ENCODE measurements around the gene ALDH1A3. TPM values are rescaled to one million over a fixed set of nuclear protein-coding genes. Genes with fewer than 3 reads are reported as not detected.

ALDH1A3 gene
- total RNA-seq, 1 experiment from 2014 or later = 248 TPM

DNA sequence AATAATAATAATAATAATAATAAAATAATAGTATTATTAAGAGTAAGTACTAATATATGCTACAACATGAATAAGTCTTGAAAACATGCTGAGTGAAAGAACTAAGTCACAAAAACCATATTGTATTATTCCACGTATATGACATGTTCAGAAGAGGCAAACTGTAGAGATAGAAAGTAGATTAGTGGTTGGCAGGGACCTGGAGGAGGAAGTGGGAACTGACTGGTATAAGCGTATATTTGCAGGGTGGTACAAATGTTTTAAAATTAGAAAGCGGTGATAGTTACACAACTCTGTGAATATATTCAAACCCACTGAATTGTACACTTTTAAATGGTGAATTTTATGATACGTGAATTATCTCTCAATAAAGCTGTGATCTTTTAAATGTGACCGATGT is 72.3 kb downstream of the ALDH1A3 start:
- no peaks in the 10 kb centered on the region for H3K9me3 ChIP-seq (ENCODE audit: control insufficient read depth in 1 of 2, insufficient read depth in 1 of 2, low read depth in 1 of 2, low read length in 2 of 2)
- no peak for TF ChIP-seq EGR1 (IDR thresholded peaks at IDR 0.05; ENCODE audit: low read depth)
- TF ChIP-seq EZH2 (IDR thresholded peaks at IDR 0.05) = no peak
- TF ChIP-seq SRF (IDR thresholded peaks at IDR 0.05; ENCODE audit: low read depth) = no peak
- no peak for TF ChIP-seq EZH2phosphoT487 (IDR thresholded peaks at IDR 0.05; ENCODE audit: borderline replicate concordance)
- no peak for TF ChIP-seq CEBPB (IDR thresholded peaks at IDR 0.05; ENCODE audit: low read depth)
- TF ChIP-seq, protein P1, sequence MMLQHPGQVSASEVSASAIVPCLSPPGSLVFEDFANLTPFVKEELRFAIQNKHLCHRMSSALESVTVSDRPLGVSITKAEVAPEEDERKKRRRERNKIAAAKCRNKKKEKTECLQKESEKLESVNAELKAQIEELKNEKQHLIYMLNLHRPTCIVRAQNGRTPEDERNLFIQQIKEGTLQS (IDR thresholded peaks at IDR 0.05) = no peak
- no peak for TF ChIP-seq TCF7L2 (IDR thresholded peaks at IDR 0.05; ENCODE audit: borderline replicate concordance, extremely low read depth, insufficient read depth, insufficient read length)
- no peak for TF ChIP-seq FOSL1 (IDR thresholded peaks at IDR 0.05; ENCODE audit: low read depth)
- no peak for TF ChIP-seq ZNF274 (IDR thresholded peaks at IDR 0.05; ENCODE audit: low read depth, low read length)
- ChIA-PET POLR2A (no interaction called here), RAD21 (ENCODE audit: low non-redundant PET in 1 of 2, low total read pairs in 2 of 2, uncharacterized antibody in 2 of 2, unreplicated experiment in 2 of 2) (no interaction called here), CTCF (no interaction called here)
- no peak for ATAC-seq
- no peak overlapping the region for H3K4me3 ChIP-seq (replicated peaks in 1 of 2; ENCODE audit: low read depth in 1 of 2, low read length in 2 of 2)
- H3K9me2 ChIP-seq (ENCODE audit: insufficient read depth) = no peaks in the 10 kb centered on the region
- H3K36me3 ChIP-seq (ENCODE audit: control insufficient read depth in 1 of 2, insufficient read depth in 2 of 2, low read length in 2 of 2) = no peaks in the 10 kb centered on the region
- no peak overlapping the region for H2AFZ ChIP-seq (ENCODE audit: low read depth, low read length, poor library complexity, severe bottlenecking)
- no peak overlapping the region for H3K27ac ChIP-seq (ENCODE audit: low read depth, low read length)
- no TSS peak for BruUV-seq (replicated peaks)
- H3K9ac ChIP-seq (ENCODE audit: low read length) = no peak overlapping the region
- no peak overlapping the region for H3K4me2 ChIP-seq (ENCODE audit: low read length)
- intact Hi-C loops (cut with micrococcal nuclease) = no loop called here
- no peaks in the 10 kb centered on the region for H4K20me1 ChIP-seq (ENCODE audit: insufficient read depth)
- H3K4me1 ChIP-seq (ENCODE audit: control insufficient read depth in 1 of 2, insufficient read depth in 2 of 2, low read length in 2 of 2) = no peaks in the 10 kb centered on the region
- peaks cover 6% of the 10 kb centered on the region for H3K79me2 ChIP-seq (ENCODE audit: insufficient read depth, low read length)
- H3K27me3 ChIP-seq (ENCODE audit: insufficient read depth, low read length) = no peaks in the 10 kb centered on the region
- DNase-seq (ENCODE audit: low read depth, low spot score) = no peak

DNA sequence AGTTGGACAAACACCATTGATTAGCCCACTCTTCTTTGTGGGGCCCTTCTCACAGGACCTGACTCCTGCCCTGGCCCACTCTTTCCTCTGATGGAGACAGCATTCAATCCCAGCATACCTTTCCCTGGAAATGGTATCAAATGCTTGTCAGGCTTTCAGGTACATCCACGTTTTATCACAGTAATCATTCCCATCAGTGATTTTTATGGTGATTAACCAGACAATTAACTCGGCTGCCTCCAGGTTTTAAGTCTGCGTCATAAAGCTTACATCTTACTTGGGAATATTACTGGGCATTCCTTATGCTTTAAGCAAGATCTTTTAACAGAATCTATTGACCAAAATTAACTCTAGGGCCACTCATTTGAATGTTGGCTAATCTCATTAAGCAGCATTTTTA is 72.9 kb downstream of the ALDH1A3 start:
- BruUV-seq (replicated peaks) = no TSS peak
- ATAC-seq (no peak), DNase-seq (ENCODE audit: low read depth, low spot score) (no peak)
- ChIA-PET CTCF (no interaction called here), POLR2A (no interaction called here), RAD21 (ENCODE audit: low non-redundant PET in 1 of 2, low total read pairs in 2 of 2, uncharacterized antibody in 2 of 2, unreplicated experiment in 2 of 2) (no interaction called here)
- no peaks in the 10 kb centered on the region for H3K4me1 ChIP-seq (ENCODE audit: control insufficient read depth in 1 of 2, insufficient read depth in 2 of 2, low read length in 2 of 2)
- no peak overlapping the region for H2AFZ ChIP-seq (ENCODE audit: low read depth, low read length, poor library complexity, severe bottlenecking)
- H3K79me2 ChIP-seq (ENCODE audit: insufficient read depth, low read length) = peaks cover 6% of the 10 kb centered on the region
- H3K4me2 ChIP-seq (ENCODE audit: low read length) = no peak overlapping the region
- no peaks in the 10 kb centered on the region for H3K36me3 ChIP-seq (ENCODE audit: control insufficient read depth in 1 of 2, insufficient read depth in 2 of 2, low read length in 2 of 2)
- H3K9me3 ChIP-seq (ENCODE audit: control insufficient read depth in 1 of 2, insufficient read depth in 1 of 2, low read depth in 1 of 2, low read length in 2 of 2) = no peaks in the 10 kb centered on the region
- H4K20me1 ChIP-seq (ENCODE audit: insufficient read depth) = no peaks in the 10 kb centered on the region
- intact Hi-C loops (cut with micrococcal nuclease) = no loop called here
- no peak overlapping the region for H3K27ac ChIP-seq (ENCODE audit: low read depth, low read length)
- no peaks in the 10 kb centered on the region for H3K27me3 ChIP-seq (ENCODE audit: insufficient read depth, low read length)
- no peaks in the 10 kb centered on the region for H3K9me2 ChIP-seq (ENCODE audit: insufficient read depth)
- H3K9ac ChIP-seq (ENCODE audit: low read length) = no peak overlapping the region
- no peak overlapping the region for H3K4me3 ChIP-seq (replicated peaks in 1 of 2; ENCODE audit: low read depth in 1 of 2, low read length in 2 of 2)
- TF ChIP-seq ZNF274 (IDR thresholded peaks at IDR 0.05; ENCODE audit: low read depth, low read length) (no peak), JUND (IDR thresholded peaks at IDR 0.05) (no peak), SIN3A (IDR thresholded peaks at IDR 0.05; ENCODE audit: low read depth) (no peak), EZH2phosphoT487 (IDR thresholded peaks at IDR 0.05; ENCODE audit: borderline replicate concordance) (no peak), POLR2AphosphoS5 (IDR thresholded peaks at IDR 0.05; ENCODE audit: low read depth, low read length) (no peak)
- TF ChIP-seq, protein P2, sequence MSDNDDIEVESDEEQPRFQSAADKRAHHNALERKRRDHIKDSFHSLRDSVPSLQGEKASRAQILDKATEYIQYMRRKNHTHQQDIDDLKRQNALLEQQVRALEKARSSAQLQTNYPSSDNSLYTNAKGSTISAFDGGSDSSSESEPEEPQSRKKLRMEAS (IDR thresholded peaks at IDR 0.05) = no peak
- TF ChIP-seq, protein P1 (IDR thresholded peaks at IDR 0.05) = no peak
- TF ChIP-seq, protein P3, sequence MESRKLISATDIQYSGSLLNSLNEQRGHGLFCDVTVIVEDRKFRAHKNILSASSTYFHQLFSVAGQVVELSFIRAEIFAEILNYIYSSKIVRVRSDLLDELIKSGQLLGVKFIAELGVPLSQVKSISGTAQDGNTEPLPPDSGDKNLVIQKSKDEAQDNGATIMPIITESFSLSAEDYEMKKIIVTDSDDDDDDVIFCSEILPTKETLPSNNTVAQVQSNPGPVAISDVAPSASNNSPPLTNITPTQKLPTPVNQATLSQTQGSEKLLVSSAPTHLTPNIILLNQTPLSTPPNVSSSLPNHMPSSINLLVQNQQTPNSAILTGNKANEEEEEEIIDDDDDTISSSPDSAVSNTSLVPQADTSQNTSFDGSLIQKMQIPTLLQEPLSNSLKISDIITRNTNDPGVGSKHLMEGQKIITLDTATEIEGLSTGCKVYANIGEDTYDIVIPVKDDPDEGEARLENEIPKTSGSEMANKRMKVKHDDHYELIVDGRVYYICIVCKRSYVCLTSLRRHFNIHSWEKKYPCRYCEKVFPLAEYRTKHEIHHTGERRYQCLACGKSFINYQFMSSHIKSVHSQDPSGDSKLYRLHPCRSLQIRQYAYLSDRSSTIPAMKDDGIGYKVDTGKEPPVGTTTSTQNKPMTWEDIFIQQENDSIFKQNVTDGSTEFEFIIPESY (IDR thresholded peaks at IDR 0.05; ENCODE audit: extremely low read depth, insufficient replicate concordance, low read length) = no peak
- TF ChIP-seq, protein P4, sequence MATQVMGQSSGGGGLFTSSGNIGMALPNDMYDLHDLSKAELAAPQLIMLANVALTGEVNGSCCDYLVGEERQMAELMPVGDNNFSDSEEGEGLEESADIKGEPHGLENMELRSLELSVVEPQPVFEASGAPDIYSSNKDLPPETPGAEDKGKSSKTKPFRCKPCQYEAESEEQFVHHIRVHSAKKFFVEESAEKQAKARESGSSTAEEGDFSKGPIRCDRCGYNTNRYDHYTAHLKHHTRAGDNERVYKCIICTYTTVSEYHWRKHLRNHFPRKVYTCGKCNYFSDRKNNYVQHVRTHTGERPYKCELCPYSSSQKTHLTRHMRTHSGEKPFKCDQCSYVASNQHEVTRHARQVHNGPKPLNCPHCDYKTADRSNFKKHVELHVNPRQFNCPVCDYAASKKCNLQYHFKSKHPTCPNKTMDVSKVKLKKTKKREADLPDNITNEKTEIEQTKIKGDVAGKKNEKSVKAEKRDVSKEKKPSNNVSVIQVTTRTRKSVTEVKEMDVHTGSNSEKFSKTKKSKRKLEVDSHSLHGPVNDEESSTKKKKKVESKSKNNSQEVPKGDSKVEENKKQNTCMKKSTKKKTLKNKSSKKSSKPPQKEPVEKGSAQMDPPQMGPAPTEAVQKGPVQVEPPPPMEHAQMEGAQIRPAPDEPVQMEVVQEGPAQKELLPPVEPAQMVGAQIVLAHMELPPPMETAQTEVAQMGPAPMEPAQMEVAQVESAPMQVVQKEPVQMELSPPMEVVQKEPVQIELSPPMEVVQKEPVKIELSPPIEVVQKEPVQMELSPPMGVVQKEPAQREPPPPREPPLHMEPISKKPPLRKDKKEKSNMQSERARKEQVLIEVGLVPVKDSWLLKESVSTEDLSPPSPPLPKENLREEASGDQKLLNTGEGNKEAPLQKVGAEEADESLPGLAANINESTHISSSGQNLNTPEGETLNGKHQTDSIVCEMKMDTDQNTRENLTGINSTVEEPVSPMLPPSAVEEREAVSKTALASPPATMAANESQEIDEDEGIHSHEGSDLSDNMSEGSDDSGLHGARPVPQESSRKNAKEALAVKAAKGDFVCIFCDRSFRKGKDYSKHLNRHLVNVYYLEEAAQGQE (IDR thresholded peaks at IDR 0.05; ENCODE audit: low read depth) = no peak

Data from HCT116 (cell line).